ENCODE measurements around the gene ZBTB40. TPM values are rescaled to one million over a fixed set of nuclear protein-coding genes. Genes with fewer than 3 reads are reported as not detected.
A peak's percentile ranks its signal among the peaks of the same experiment; 100 is the strongest.

ZBTB40 gene
- total and polyA plus RNA-seq, 4 donors = 6.6 to 19.3 (median 12.0) TPM

- Histone ChIP-seq H3K4me1 (ENCODE audit: control insufficient read depth in 5 of 5, insufficient read depth in 5 of 5, low read length in 5 of 5) (peaks cover 0 to 5% (median 0%) of the 10 kb centered on the region in 5 donors), H3K27me3 (ENCODE audit: control insufficient read depth in 3 of 3, insufficient read depth in 3 of 3, low read length in 2 of 3) (peaks cover 0 to 15% (median 10%) of the 10 kb centered on the region in 3 donors), H3K9ac (ENCODE audit: insufficient read depth in 1 of 2, low read length in 2 of 2) (no peak overlapping the region), H3K27ac (ENCODE audit: low read depth in 1 of 2, low read length in 1 of 2) (no peak overlapping the region), H3K36me3 (ENCODE audit: control insufficient read depth in 4 of 4, insufficient read depth in 4 of 4, low read length in 4 of 4) (no peaks in the 10 kb centered on the region), H3K4me3 (no peak overlapping the region), H3K9me3 (ENCODE audit: control insufficient read depth in 4 of 4, insufficient read depth in 3 of 4, low read length in 3 of 4) (peaks cover 0 to 2% (median 0%) of the 10 kb centered on the region in 4 donors)
- peak; percentile 8 for ATAC-seq (ENCODE audit: insufficient read depth, low FRiP score)
- no peak for DNase-seq
- WGBS, 2 donors = 68 to 87% methylated on average over 9 of the region's 9 CpGs
- no peak for TF ChIP-seq CTCF (IDR thresholded peaks at IDR 0.05; ENCODE audit: control extremely low read depth, extremely low read depth)
Measured at GRCh38 chr1:22542886-22543285, 91.2 kb downstream of the ZBTB40 start.

- Histone ChIP-seq H3K36me3 (ENCODE audit: control insufficient read depth in 4 of 4, insufficient read depth in 4 of 4, low read length in 4 of 4) (no peaks in the 10 kb centered on the region), H3K4me3 (no peak overlapping the region), H3K9ac (ENCODE audit: insufficient read depth in 1 of 2, low read length in 2 of 2) (no peak overlapping the region), H3K9me3 (ENCODE audit: control insufficient read depth in 4 of 4, insufficient read depth in 3 of 4, low read length in 3 of 4) (peaks cover 0 to 2% (median 0%) of the 10 kb centered on the region in 4 donors), H3K27ac (ENCODE audit: low read depth in 1 of 2, low read length in 1 of 2) (no peak overlapping the region), H3K27me3 (ENCODE audit: control insufficient read depth in 3 of 3, insufficient read depth in 3 of 3, low read length in 2 of 3) (peaks cover 0 to 22% (median 15%) of the 10 kb centered on the region in 3 donors), H3K4me1 (ENCODE audit: control insufficient read depth in 5 of 5, insufficient read depth in 5 of 5, low read length in 5 of 5) (peaks cover 0 to 5% (median 0%) of the 10 kb centered on the region in 5 donors)
- WGBS, 2 donors = 71 to 77% methylated on average over 6 of the region's 6 CpGs
- no peak for TF ChIP-seq CTCF (IDR thresholded peaks at IDR 0.05; ENCODE audit: control extremely low read depth, extremely low read depth)
- DNase-seq = no peak
- no peak for ATAC-seq (ENCODE audit: insufficient read depth, low FRiP score)
Measured at GRCh38 chr1:22543679-22544078, 92.0 kb downstream of the ZBTB40 start.

GRCh38 chr1:22544606-22545005 lies 93.0 kb downstream of the ZBTB40 start:
- peaks cover 0 to 2% (median 0%) of the 10 kb centered on the region in 4 donors for H3K9me3 ChIP-seq (ENCODE audit: control insufficient read depth in 4 of 4, insufficient read depth in 3 of 4, low read length in 3 of 4)
- H3K27ac ChIP-seq (ENCODE audit: low read depth in 1 of 2, low read length in 1 of 2) = no peak overlapping the region
- no peak for ATAC-seq (ENCODE audit: insufficient read depth, low FRiP score)
- H3K9ac ChIP-seq (ENCODE audit: insufficient read depth in 1 of 2, low read length in 2 of 2) = no peak overlapping the region
- TF ChIP-seq CTCF (IDR thresholded peaks at IDR 0.05; ENCODE audit: control extremely low read depth, extremely low read depth) = no peak
- 82 to 88% methylated on average over 12 of the region's 12 CpGs for WGBS, 2 donors
- H3K36me3 ChIP-seq (ENCODE audit: control insufficient read depth in 4 of 4, insufficient read depth in 4 of 4, low read length in 4 of 4) = no peaks in the 10 kb centered on the region
- peaks cover 0 to 5% (median 0%) of the 10 kb centered on the region in 5 donors for H3K4me1 ChIP-seq (ENCODE audit: control insufficient read depth in 5 of 5, insufficient read depth in 5 of 5, low read length in 5 of 5)
- H3K27me3 ChIP-seq (ENCODE audit: control insufficient read depth in 3 of 3, insufficient read depth in 3 of 3, low read length in 2 of 3) = peaks cover 0 to 28% (median 15%) of the 10 kb centered on the region in 3 donors
- no peak overlapping the region for H3K4me3 ChIP-seq
- DNase-seq = no peak

- H3K4me3 ChIP-seq = no peak overlapping the region
- ATAC-seq (ENCODE audit: insufficient read depth, low FRiP score) (no peak), DNase-seq (no peak)
- WGBS, 2 donors = 50 to 69% methylated on average over 13 of the region's 13 CpGs
- H3K9ac ChIP-seq (ENCODE audit: insufficient read depth in 1 of 2, low read length in 2 of 2) = no peak overlapping the region
- TF ChIP-seq CTCF (IDR thresholded peaks at IDR 0.05; ENCODE audit: control extremely low read depth, extremely low read depth) = no peak
- peaks cover 0 to 28% (median 15%) of the 10 kb centered on the region in 3 donors for H3K27me3 ChIP-seq (ENCODE audit: control insufficient read depth in 3 of 3, insufficient read depth in 3 of 3, low read length in 2 of 3)
- no peak overlapping the region for H3K27ac ChIP-seq (ENCODE audit: low read depth in 1 of 2, low read length in 1 of 2)
- H3K9me3 ChIP-seq (ENCODE audit: control insufficient read depth in 4 of 4, insufficient read depth in 3 of 4, low read length in 3 of 4) = no peaks in the 10 kb centered on the region
- H3K36me3 ChIP-seq (ENCODE audit: control insufficient read depth in 4 of 4, insufficient read depth in 4 of 4, low read length in 4 of 4) = no peaks in the 10 kb centered on the region
- H3K4me1 ChIP-seq (ENCODE audit: control insufficient read depth in 5 of 5, insufficient read depth in 5 of 5, low read length in 5 of 5) = peaks cover 0 to 5% (median 0%) of the 10 kb centered on the region in 5 donors
Measured at GRCh38 chr1:22545141-22545540, 93.5 kb downstream of the ZBTB40 start.

All from lung (tissue), 12 donors.